Activated CD8-positive, alpha-beta memory T cell treated with anti-CD3 and anti-CD28 coated beads, Interleukin-2, amount 50 U/mL, for 1 hour (primary cell): ENCODE measurements around the gene NCKAP5.

Source experiments
- DNase-seq: peaks from one replicate; pipeline ENCODE4 v3.0.0-alpha.2; 2020; ENCODE audit errors: extremely low read depth

Gene NCKAP5

DNA sequence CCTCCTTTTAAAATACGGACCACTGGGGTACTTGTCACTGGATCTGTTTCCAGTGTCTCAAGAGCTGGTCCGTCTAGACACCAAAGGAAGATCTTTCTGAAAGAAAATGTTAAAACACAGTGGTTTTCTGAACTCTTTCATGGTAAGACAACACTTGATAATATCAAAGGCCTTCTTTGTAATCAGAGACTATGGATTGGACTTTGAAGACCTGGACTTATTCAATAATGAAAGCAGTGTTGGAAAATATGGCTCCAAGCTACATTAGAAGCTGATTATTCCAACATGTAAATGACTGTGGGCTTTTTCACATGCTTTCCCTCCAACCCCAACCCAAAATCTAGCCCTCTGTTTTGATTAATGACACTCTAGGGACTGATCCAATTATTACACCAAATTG, 568.8 kb downstream of the NCKAP5 start:
- no peak for DNase-seq

DNA sequence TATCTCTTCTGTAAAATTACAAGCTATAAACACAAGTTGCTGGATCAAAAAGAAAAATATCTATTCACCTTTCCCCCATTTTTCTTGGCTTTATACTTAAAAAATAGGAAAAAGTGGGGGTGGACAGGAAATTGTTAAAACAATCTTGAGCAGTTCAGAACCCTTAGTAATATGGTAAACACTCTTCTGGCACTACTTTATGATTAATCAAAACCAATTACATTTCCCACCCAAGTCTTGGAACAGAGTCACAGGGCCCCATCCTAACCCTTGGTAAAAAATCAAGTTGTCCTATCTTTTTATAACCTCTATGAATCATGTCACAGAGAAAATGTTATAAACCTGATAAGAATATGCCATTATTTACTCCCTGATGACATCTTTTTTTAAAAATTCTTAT, 570.0 kb downstream of the NCKAP5 start:
- DNase-seq = no peak

DNA sequence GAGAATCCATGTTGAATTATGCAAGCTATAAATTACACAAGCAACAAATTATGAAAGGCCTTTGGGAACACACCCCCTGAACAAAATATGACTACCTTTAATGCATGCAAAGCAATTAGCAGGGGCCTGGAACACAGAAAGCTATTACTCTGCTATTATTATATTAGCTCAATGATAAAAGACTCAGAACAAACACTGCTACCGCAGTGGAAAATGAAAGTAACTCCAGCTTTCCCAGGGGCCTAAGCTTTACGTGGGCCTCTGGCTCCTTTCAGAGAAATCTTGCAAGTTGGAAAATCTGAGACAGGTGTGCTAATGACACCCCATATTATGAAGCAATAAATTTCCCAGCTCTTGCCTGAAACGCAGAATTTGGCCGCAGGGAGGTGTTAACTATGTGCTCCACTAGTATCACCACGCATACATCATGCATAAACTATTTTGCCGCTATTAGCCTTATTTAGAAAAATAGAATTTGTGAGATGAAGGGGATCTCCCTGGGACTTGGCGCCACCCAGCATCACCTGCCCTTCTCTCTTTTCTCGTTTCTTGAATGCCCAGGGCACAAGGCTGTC, 576.7 kb downstream of the NCKAP5 start:
- no peak for DNase-seq

DNA sequence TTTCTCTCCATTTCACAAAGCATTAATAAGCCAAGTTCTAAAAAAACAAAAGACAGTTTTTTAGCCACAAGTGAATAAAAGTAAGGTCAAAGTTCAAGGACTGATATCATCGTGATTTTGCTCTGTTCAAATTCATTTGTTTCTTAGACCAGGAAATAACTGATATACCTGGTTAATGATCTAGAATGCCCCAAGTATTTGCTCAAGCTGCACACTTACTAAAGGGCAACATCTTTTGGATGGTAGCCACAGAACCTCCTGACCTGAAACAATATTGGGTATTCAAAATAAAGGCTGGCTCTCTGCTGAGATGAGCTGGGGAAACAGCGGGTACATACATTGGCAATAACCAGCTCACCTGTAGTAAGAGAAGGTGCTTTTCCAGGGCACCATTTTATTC, 583.5 kb downstream of the NCKAP5 start:
- DNase-seq = no peak

DNA sequence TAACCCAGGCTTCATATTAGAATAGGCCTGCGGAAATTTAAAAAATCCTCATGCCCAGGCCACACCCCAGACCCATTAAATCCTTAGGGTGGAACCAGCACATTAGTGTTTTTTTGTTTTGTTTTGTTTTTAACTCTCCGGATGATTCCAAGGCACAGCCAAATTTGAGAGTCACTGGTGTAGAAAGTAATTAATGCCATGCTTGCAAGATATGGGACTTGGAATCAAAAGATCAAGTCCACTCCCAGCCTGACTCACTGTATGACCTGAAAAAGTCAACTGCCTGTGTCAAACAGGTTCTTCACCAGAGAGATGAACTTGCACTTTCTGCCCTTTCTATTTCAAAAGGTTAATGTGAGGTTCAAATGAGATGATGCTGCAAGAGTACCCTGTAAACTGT, 588.0 kb downstream of the NCKAP5 start:
- DNase-seq = no peak

DNA sequence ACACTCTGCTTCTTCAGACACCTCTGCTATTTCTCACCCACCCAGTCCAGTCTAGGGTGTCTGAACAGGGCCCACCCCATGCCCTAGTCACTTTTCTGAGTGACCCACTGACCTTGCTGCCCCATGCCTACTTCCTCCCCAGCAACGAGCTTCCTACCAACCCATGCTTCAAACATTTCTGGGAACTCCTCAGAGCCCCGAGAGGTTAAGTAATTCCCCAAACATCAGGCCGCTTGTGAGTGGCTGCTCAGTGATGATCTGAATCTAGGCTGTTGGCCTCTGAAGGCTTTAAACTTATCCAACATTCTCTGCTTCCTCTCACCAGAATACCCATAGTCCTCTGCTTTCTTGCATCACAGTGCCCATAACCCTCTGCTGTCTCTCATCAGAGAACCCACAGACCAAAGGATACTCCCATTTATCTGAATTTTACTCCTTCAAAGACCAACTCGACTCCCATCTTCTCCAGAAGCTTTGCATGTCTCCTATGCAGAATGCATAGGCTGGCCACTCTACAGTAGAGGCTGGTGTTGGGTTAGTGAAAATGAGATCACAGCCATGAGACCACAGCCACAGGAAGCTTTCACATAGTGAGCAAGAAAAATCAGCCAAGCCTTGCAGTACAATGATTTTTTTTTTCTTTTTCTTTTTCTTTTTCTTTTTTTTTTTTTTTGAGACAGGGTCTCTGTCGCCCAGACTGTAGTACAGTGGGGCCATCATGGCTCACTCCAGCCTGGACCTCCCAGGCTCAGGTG, 588.7 kb downstream of the NCKAP5 start:
- DNase-seq = no peak

DNA sequence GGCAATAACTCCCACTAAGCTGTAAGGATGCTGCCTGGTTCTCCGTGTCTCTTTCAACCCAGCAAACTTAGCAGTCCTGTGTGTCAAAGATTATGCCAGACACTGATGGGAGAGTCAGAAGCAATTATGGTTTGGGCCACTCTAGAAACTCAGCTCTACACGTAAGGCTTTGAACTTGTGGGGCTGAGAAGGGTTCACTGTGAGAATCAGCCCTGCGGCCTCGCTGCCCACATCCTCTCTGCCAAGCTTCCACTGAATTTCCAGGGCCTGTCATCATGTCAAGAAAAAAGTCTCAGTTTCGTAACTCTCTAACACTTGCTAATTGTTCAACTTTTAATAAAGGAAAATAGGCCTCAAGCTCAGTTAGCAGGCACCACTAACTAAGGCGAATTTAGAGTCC, 589.4 kb downstream of the NCKAP5 start:
- DNase-seq = no peak

DNA sequence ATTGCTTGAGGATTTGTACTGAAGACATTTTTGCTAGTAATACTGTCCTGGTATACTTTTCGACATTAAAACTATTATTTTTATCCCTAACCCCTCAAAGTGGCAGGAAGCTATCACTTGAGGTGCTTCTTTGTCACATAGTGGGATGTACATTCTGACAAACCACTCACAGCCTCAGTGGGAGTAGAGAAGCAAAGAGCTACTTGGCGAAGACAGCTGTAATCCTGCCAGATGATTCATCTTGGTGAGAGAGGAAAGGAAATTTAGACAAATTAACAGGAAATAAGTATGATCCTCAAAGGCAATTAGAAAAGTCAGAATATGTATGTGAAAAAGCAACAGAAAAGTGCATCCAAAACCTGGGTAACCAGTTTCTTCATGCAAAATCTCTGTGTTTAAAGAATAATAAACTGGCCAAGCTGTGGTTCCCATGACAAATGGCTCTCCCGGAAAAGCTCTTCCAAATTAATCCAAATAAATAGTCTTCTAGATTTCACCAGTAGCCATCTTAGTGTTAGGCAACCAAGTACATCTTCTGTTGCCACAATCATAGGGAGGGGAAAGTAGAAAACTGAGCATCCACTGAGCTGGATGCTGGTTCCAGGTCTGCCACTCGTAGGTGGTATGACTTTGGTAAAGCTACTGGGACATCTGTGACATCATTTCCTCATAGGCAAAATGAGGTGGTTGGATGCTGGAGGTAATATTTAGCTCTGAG, 590.3 kb downstream of the NCKAP5 start:
- DNase-seq = no peak

DNA sequence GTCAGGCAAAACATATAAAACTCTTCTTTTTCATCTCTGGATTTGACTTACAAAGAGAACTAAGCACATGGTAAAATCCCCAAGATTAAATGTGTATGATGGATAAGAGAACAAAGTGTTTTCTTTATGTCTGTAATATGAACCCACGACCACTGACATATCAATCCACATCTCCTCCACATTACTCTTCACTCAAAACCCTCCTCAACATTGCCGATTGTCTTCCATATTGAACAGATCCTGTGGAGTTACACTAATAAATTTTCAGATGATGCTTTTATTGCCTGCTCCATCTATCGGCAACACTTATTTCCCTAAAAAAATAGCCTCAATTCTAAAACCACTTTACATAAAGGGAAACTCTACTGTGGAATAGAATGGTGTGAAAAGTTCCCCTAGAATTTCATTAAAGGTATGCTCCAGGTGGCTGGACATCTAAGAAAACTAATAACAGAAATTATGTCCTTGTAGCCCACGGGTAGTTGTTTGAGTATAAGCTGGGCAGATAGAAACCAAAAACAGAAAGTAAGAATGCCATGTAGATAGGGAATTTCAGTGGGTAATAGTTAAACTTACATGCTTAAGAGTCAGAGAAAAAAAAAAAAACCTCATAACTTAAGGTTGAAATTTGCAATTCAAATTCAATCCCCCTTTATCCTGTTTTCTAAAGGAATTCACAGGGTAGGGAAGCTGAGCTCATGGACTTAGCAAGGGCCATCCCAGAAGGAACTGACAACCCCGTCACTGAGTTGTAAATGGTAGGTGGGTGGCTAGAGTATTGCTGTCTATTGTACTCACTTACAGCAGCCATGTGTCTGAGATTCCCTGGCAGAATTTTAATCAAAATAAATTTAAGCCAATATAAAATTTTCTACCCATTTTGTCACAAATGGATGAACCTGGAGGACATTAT, 592.8 kb downstream of the NCKAP5 start:
- no peak for DNase-seq

DNA sequence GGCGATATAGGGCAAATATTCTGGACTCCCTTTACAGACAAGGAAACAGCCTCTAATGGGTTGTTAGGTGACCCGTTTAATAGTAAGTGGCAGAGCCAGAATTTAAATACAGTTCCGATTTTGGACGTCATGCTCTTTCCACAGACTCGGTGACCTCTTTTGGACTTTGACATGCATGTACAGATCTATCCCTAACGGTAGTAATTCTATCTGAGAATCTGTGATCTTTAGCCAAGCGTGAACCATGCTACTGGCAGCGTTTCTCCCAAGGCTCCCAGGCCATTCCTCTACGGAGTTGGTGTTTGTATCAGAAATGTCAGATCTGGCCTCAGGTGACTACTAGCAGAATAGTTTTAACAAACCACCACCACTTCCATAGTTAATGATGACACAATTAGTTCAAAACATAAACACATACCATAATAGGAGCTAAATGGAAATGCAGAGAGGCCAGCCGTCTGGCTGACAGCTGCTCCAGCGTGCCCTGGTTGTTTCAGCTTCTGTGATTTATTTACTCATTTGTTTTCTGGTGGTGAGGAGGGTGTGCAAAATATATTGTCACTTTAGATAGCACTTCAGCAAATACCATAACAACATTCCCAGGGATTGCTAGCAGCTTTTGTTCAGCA, 593.7 kb downstream of the NCKAP5 start:
- no peak for DNase-seq

DNA sequence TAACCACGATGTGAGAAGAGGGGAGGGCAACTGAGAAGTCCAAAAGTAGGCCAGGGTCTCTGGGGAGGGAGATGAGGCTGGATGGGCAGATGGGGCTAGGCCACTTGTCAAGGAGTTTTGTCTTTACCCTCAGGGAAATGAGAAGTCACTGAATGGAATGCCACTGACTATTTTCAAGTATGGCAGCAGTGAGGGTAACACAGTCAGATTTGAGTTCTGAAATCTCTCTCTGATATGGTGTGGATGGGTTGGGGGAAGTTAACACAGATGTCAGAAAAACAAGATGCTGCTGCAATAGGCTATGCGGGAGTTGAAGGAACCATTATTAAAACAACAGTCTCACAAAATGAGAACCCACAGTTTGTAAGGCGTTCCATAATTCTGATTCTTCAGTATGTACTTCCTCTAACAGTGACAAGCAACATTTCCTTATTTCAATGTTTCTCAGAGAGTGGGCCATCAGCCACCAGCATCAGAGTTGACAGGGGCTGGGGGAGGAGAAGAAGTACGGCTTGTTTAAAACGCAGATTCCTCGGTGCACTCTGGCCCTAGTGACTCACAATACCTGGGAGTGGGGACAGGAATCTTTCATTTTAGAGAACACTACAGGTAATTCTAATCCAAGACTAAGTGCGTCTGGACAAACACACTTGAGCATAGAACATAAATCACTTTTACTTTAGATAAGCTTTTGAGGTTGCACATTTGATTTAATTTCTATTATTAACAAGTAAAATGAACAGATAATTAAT, 596.8 kb downstream of the NCKAP5 start:
- DNase-seq = no peak

DNA sequence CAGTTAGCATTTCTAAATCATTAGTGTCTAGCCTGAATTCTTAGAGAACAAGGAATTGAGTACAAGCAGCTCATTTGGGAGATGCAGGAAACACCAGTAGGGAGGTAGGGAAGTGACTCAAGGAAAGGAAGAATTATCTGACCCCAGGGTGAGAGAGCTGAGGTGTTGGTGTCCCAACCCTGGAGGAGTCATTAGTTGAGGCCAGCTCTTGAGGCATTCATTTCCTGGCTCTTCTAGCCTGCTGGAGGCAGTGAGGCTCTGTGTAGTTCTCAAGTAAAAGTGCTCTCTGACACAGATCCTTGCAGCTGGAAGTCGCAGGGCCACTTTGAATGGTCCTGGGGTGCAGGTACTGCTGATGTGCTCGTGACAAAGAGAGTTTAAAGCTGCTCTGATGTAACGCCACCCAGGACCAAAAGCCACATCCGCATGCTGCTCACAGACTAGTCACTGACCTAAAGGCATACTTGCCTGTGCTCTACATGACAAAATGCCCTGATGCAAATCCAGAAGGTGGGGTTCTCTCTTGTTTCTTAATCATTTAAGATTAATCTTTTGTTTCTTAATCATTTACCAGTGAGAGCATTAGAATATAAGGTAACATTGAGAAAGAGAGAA, 598.8 kb downstream of the NCKAP5 start:
- no peak for DNase-seq

DNA sequence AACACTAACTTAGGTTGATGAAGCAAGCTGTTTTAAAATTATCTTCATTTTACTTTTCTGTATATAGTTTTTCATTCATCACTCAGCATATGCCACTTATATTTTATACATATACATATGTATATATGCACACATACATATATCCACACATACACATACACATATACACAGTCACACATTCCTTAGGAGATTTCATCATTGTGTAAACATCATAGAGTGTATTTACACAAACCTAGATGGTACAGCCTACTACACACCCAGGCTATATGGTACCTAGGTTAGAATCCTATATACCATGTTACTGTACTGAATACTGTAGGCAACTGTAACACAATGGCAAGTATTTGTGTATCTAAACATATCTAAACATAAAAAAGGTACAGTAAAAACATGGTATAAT, 602.8 kb downstream of the NCKAP5 start:
- no peak for DNase-seq

DNA sequence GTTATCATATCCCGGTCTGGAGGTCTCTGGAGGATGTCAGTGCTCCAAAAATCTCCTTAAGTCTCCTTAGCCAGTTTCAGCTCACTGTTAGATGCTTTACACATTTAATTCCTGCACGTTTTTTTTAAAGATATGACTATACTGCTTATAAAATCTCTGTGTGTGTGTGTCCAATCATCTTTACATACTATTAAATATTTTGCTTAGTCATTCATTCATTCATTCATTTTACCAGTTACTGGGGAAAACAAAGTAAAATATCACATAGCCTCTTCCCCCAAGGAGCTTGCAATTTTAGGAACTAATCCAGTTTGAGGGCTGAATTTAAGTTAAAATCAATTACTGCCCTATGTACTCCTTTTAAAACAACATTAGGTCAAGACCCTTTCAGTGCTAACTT, 605.1 kb downstream of the NCKAP5 start:
- no peak for DNase-seq

DNA sequence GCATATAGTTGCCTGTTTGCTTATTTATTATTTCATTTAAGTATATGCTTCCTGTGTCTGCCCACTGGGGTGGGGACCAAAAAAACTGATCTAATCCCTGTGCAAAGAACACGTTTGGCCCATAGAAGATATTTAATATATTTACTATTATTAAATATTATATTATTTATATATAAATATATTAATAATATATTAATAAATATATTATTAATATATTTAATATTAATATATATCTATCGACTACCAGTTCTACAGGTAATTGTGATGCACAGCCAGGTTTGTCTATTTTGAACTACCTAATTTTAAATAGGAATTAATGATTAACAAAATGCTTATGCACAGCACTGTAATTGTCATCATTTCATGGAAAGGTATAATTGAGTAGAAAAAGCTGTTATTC, 609.4 kb downstream of the NCKAP5 start:
- DNase-seq = no peak

DNA sequence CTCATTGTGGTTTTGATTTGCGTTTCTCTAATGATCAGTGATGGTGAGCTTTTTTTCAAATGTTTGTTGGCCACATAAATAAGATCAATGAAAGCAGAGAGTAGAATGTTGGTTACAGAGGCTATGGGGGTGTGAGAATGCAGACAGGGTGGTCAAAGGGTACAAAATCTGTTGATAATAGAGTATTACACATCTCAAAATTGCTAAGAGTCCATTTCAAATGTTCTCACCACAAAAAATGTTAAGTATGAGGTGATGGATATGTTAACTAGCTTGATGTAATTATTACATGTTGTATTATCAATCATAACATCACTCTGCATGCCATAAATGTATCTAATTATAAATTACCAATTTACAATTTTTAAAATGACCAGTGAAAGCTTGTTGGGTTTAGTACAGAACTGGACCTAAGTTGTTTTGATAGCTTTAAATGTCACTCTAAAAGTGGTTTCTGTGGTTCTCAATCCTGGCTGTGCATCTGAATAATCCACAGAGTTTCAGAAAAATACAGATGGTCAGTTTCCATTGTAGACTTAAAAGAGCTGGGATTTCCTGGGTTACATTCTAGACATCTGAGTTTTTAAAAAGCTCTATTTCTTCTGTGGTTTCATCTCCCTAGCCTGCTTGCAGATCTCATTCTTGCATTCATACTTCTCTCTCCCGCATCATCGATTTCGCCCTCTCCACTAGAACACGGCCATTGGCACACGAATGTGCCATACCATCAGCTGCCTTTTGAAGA, 612.2 kb downstream of the NCKAP5 start:
- no peak for DNase-seq

DNA sequence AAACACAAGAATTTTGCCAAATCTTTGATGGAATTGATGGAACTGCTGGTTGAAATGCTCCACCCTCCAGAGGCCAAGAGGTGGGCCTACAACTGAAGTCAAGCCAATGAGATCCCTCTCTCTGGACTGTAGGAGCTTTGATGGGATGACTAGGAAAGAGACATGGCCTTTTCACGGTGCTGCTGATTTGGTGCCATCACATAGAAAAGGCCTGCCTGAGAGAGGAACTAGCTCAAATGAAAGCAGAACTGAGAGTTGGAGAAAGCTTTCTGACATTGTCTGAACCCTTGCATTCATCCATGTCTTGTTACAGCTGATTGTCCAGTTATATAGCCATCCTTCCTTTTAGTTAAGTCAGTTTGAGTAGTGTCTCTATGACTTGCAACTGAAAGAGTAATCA, 614.5 kb downstream of the NCKAP5 start:
- no peak for DNase-seq

DNA sequence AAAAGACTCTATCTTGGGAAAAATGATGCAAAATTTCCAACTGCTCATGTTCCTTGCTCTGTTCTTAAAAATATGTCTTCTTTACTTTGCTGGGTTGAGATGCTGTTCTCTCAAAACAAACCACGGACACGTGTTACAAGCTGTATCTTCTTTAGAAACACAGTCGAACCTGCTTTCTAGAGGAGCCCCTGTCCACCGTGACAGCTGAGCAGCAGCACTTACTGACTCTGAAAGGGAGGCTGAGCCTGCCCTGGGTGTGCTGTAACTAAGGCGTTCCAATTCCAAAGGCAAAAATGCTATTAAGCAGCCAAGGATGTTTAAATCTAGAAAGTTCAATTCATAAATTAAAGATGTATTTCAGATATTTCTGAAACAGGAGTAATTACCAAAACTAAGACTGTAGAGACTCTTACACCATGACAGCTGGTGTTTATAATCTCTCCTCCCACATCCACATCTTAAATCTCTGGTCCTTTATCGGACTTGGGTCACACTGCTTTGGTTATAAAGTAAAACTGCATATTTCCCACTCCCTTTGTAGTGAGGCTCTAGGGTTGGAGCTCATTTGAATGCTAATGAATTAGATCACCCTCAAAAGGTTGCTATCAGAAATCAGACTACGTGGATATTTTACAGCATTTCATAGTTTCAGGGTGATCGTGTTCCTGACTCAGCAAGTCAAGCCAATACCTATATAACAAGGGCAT, 617.1 kb downstream of the NCKAP5 start:
- no peak for DNase-seq

DNA sequence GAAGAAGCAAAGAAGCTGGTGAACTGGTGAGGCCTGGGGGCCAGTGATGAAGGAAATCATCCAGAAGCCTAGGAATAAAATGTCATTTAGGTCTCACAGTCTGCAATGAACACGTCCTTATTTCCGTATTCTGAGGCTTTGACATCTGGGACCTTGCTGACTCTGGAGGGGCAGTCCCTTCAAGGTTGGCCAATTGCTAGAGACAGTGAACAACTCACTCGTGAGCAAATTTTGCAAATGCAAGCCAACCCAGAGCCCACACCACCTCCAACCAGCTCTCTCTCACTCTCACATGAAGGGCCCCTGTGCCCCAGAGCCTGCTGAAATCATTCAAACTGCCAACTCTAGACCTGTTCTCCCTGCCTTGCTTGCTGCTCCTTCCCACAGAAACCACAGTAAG, 619.2 kb downstream of the NCKAP5 start:
- no peak for DNase-seq
